ENCODE measurements around the gene EGR2.

GRCh38 chr10:62842983-62843382, 26.8 kb upstream of the EGR2 start:
- TF ChIP-seq YY1 (IDR thresholded peaks at IDR 0.05; ENCODE audit: insufficient read depth, insufficient read length) (no peak), SUZ12 (IDR thresholded peaks at IDR 0.05; ENCODE audit: extremely low read depth, insufficient read depth, insufficient read length) (no peak)

Measured in NT2/D1 (cell line).